IMR-90 (cell line): ENCODE results near the gene ABCB9. TPM values are rescaled to one million over a fixed set of nuclear protein-coding genes. Genes with fewer than 3 reads are reported as not detected.

ENCODE experiments used
- ATAC-seq: fragments of 200-7000 bp; cut with Tn5 transposase; 2 replicates; pipeline ENCODE4 v1.9.1; 2020; ENCODE audit warnings: low read depth, mild to moderate bottlenecking, moderate library complexity
- BruUV-seq: library from RNA; stranded (reverse); fragments of 400-500 nt; replicated peaks from 2 replicates; lab custom pipeline; 2021; lab: Mats Ljungman, UMichigan
- CTCF ChIA-PET: fragments of 300-600 bp; formaldehyde crosslinking; extraction: SDS; loops from one replicate; lab custom pipeline; 2021; ENCODE audit warnings: antibody characterized with exemption; lab: Yijun Ruan, JAX
- POLR2A ChIA-PET: fragments of 300-600 bp; sonication (Branson Sonifier 250); formaldehyde crosslinking; loops from one replicate; lab custom pipeline; 2022; ENCODE audit warnings: antibody characterized with exemption; ENCODE audit not compliant: unreplicated experiment; lab: Charles Lee
- DNase-seq: peaks from one replicate; pipeline ENCODE4 v3.0.0; 2013
- H2AFZ ChIP-seq: replicated peaks from 2 replicates; pipeline ENCODE3; 2013; ENCODE audit warnings: low read length, mild to moderate bottlenecking; ENCODE audit not compliant: poor library complexity
- H2AK5ac ChIP-seq: 2 replicates; pipeline ENCODE4 v1.6.1; 2013; ENCODE audit warnings: low read depth, low read length, inconsistent platforms
- H2AK9ac ChIP-seq: replicated peaks from 2 replicates; pipeline ENCODE3; 2013; ENCODE audit warnings: mild to moderate bottlenecking, low read depth, low read length, moderate library complexity; ENCODE audit not compliant: poor library complexity
- H2BK120ac ChIP-seq: 2 replicates; pipeline ENCODE4 v1.6.1; 2013; ENCODE audit warnings: low read depth, low read length, inconsistent platforms
- H2BK15ac ChIP-seq: 3 replicates; pipeline ENCODE4 v1.6.1; 2013; ENCODE audit warnings: low read depth, low read length, inconsistent platforms
- H2BK20ac ChIP-seq: 2 replicates; pipeline ENCODE4 v1.6.1; 2013; ENCODE audit warnings: low read depth, mild to moderate bottlenecking, inconsistent platforms, low read length, moderate library complexity
- H2BK5ac ChIP-seq: 2 replicates; pipeline ENCODE4 v1.6.1; 2013; ENCODE audit warnings: mild to moderate bottlenecking, low read depth, low read length, inconsistent platforms; ENCODE audit not compliant: poor library complexity, severe bottlenecking
- H3K14ac ChIP-seq: replicated peaks from 2 replicates; pipeline ENCODE4 v1.6.1; 2013; ENCODE audit warnings: low read depth, low read length, inconsistent platforms
- H3K18ac ChIP-seq: 2 replicates; pipeline ENCODE4 v1.6.1; 2013; ENCODE audit warnings: low read depth, low read length, control low read depth
- H3K23ac ChIP-seq: 2 replicates; pipeline ENCODE4 v1.6.1; 2013; ENCODE audit warnings: low read depth, low read length, inconsistent platforms
- H3K27ac ChIP-seq: 2 replicates; pipeline ENCODE4 v1.5.1; 2013; ENCODE audit warnings: mild to moderate bottlenecking, control low read depth, low read length; ENCODE audit not compliant: insufficient read depth
- H3K27me3 ChIP-seq: 2 replicates; pipeline ENCODE4 v1.6.1; 2013; ENCODE audit warnings: low read length; ENCODE audit not compliant: control insufficient read depth, insufficient read depth
- H3K36me3 ChIP-seq: 2 replicates; pipeline ENCODE4 v1.6.1; 2013; ENCODE audit warnings: low read length, mixed read lengths; ENCODE audit not compliant: control insufficient read depth, insufficient read depth
- H3K4ac ChIP-seq: 2 replicates; pipeline ENCODE4 v1.6.1; 2013; ENCODE audit warnings: low read depth, low read length, inconsistent platforms
- H3K4me1 ChIP-seq: 2 replicates; pipeline ENCODE4 v1.6.1; 2013; ENCODE audit warnings: low read length, mixed read lengths; ENCODE audit not compliant: control insufficient read depth, insufficient read depth
- H3K4me2 ChIP-seq: 2 replicates; pipeline ENCODE4 v1.6.1; 2013; ENCODE audit warnings: low read depth, mild to moderate bottlenecking, control low read depth, low read length, moderate library complexity
- H3K4me3 ChIP-seq: 2 replicates; pipeline ENCODE4 v1.5.1; 2013; ENCODE audit warnings: low read depth, mild to moderate bottlenecking, control low read depth, low read length, moderate library complexity; ENCODE audit not compliant: insufficient read depth
- H3K56ac ChIP-seq: 2 replicates; pipeline ENCODE4 v1.6.1; 2013; ENCODE audit warnings: low read length, inconsistent platforms; ENCODE audit not compliant: insufficient read depth; ENCODE audit errors: extremely low read depth
- H3K79me1 ChIP-seq, 2 experiments: 2 replicates each; pipeline ENCODE4 v1.6.1; 2013; ENCODE audit warnings: low read length in 2 of 2, inconsistent platforms in 1 of 2, low read depth in 1 of 2
- H3K9ac ChIP-seq: 2 replicates; pipeline ENCODE4 v1.6.1; 2013; ENCODE audit warnings: low read depth, low read length, control low read depth
- H3K9me1 ChIP-seq: 2 replicates; pipeline ENCODE4 v1.6.1; 2013; ENCODE audit warnings: low read length, inconsistent platforms; ENCODE audit not compliant: insufficient read depth
- H3K9me3 ChIP-seq: 2 replicates; pipeline ENCODE4 v1.6.1; 2013; ENCODE audit warnings: low read length; ENCODE audit not compliant: control insufficient read depth, insufficient read depth
- H4K20me1 ChIP-seq: 2 replicates; pipeline ENCODE4 v1.6.1; 2013; ENCODE audit warnings: low read length, inconsistent platforms; ENCODE audit not compliant: insufficient read depth
- H4K5ac ChIP-seq: 2 replicates; pipeline ENCODE4 v1.6.1; 2013; ENCODE audit warnings: mild to moderate bottlenecking, low read depth, low read length, control low read depth
- H4K8ac ChIP-seq, 2 experiments: 2 replicates each; pipeline ENCODE4 v1.6.1; 2013; ENCODE audit warnings: low read depth in 2 of 2, low read length in 2 of 2, control low read depth in 1 of 2, inconsistent platforms in 1 of 2
- H4K91ac ChIP-seq: 2 replicates; pipeline ENCODE4 v1.6.1; 2013; ENCODE audit warnings: low read depth, low read length, inconsistent platforms; ENCODE audit not compliant: insufficient read depth
- BHLHE40 ChIP-seq: fragments of 150-350 bp; IDR thresholded peaks from 2 replicates; pipeline ENCODE4 v1.6.1; 2016; ENCODE audit warnings: mild to moderate bottlenecking, low read depth, low read length
- MAFK ChIP-seq: IDR thresholded peaks from 2 replicates; pipeline ENCODE4 v1.6.1; 2012; ENCODE audit warnings: low read depth, low read length, improper control_type of control experiment
- WGBS, 2 experiments: methylation state at CpG; one replicate each; pipeline versions ENCODE4 v1.1.5 to v1.1.7; 2013; ENCODE audit warnings: missing lambda C conversion rate in 2 of 2; ENCODE audit not compliant: insufficient read length in 1 of 2; ENCODE audit errors: extremely low coverage in 2 of 2; 5-methylcytosine and 5-hydroxymethylcytosine counted together
- dilution Hi-C: fragments of 300-500 bp; cut with HindIII; formaldehyde crosslinking; loops from one replicate; pipeline ENCODE4 v1.14.3; 2018; ENCODE audit warnings: low sequenced_read_pairs; ENCODE audit not compliant: unreplicated experiment
- in situ Hi-C: fragments of 300-500 bp; cut with MboI; formaldehyde crosslinking; loops from 3 replicates; pipeline ENCODE4 v1.14.3; 2019; ENCODE audit warnings: low sequenced_read_pairs, inconsistent platforms, mixed read lengths
- intact Hi-C: fragments of 100-400 bp; cut with micrococcal nuclease; formaldehyde crosslinking; loops from 2 replicates; pipeline ENCODE4 v1.10.0; 2022
- polyA plus RNA-seq, 3 experiments: library from polyadenylated mRNA; depleted of rRNA; stranded (reverse); fragments of >200 nt; gene quantifications; 2 replicates each; pipeline ENCODE4 v1.2.3, GENCODE V29; 2012; ENCODE audit warnings: low replicate concordance in 1 of 3
- total RNA-seq: library from RNA; depleted of rRNA; stranded (reverse); fragments of >200 nt; gene quantifications from 2 replicates; pipeline ENCODE4 v1.2.3, GENCODE V29; 2012
- TF ChIP-seq, protein P1 (sequence below): fragments of 150-350 bp; IDR thresholded peaks from 2 replicates; pipeline ENCODE4 v1.6.1; 2016; ENCODE audit warnings: low read depth, mild to moderate bottlenecking, low read length, moderate library complexity, borderline replicate concordance

The ABCB9 gene
- total and polyA plus RNA-seq, 2 of the 4 experiments (the other 2 are of a cell fraction): 5.6 to 8.3 TPM

DNA sequence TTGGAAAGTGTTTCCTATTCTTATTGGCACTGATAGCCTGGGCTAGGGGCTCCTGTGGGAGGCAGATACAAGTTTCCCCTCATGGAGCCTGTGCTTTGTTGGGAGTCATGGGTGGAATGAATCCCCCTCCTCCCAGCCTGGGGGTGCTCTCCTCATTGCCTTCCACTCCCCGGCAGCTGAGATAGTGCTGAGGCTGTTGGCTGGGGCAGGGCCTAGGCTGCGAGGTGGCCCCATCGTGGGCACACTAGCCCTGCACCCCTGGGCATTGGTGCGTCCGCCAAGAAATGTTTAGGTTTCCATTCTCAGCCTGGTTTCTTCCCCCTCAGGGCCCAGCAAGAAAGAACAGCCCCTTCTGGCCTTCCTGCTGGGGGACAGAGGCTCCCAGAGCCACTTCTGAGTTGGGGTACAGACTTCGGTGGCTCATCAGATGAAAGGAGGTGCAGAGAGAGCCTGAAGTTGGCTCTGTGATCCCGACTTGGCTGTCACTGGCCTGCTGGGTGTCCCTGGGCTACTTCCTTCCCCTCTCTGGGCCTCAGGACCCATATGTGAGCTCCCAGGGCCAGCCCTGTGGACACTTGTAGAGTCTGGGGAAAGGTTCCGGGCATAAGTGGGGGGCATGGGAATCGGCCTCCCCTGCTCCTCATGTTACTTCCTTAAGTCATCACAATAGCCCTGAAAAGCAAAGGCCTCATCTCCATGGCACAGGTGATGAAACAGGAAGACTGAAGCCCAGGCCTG is 11.6 kb upstream of the ABCB9 start:
- H3K27ac ChIP-seq: no peak overlapping the region
- H3K79me1 ChIP-seq: peaks cover 20 to 74% of the 10 kb centered on the region in 2 experiments
- no peak overlapping the region for H2AK9ac ChIP-seq
- no peak overlapping the region for H4K5ac ChIP-seq
- no peak overlapping the region for H3K9ac ChIP-seq
- no peak overlapping the region for H4K91ac ChIP-seq
- H2BK20ac ChIP-seq: no peak overlapping the region
- BruUV-seq: no TSS peak
- no peak overlapping the region for H3K4me3 ChIP-seq
- no peak overlapping the region for H3K56ac ChIP-seq
- no peak overlapping the region for H3K4me2 ChIP-seq
- no peak overlapping the region for H2AFZ ChIP-seq
- intact Hi-C loops (loop anchor here (10.0 kb wide), 1 partner anchor 407 kb away; the partner anchor contains the start of gene KMT5A), in situ Hi-C loops (no loop called here), dilution Hi-C loops (loop anchor here (25.0 kb wide), 1 partner anchor 259 kb away; the partner anchor contains the start of genes MPHOSPH9 and MTRFR)
- H3K4me1 ChIP-seq: peaks cover 21% of the 10 kb centered on the region
- DNase-seq (no peak), ATAC-seq (no peak)
- H3K18ac ChIP-seq: no peak overlapping the region
- H3K36me3 ChIP-seq: peaks cover 14% of the 10 kb centered on the region
- H2BK5ac ChIP-seq: no peak overlapping the region
- no peak overlapping the region for H4K8ac ChIP-seq
- TF ChIP-seq MAFK (no peak), BHLHE40 (no peak)
- TF ChIP-seq, protein P1, sequence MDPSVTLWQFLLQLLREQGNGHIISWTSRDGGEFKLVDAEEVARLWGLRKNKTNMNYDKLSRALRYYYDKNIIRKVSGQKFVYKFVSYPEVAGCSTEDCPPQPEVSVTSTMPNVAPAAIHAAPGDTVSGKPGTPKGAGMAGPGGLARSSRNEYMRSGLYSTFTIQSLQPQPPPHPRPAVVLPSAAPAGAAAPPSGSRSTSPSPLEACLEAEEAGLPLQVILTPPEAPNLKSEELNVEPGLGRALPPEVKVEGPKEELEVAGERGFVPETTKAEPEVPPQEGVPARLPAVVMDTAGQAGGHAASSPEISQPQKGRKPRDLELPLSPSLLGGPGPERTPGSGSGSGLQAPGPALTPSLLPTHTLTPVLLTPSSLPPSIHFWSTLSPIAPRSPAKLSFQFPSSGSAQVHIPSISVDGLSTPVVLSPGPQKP: no peak
- H3K4ac ChIP-seq: no peak overlapping the region
- H2BK120ac ChIP-seq: no peak overlapping the region
- no peak overlapping the region for H2BK15ac ChIP-seq
- peaks cover 12% of the 10 kb centered on the region; the same call in 1 of the 2 replicates for H3K9me1 ChIP-seq
- ChIA-PET POLR2A (no interaction called here), CTCF (no interaction called here)
- peaks cover 9% of the 10 kb centered on the region for H4K20me1 ChIP-seq
- H2AK5ac ChIP-seq: no peak overlapping the region
- no peak overlapping the region for H3K23ac ChIP-seq
- H3K14ac ChIP-seq: no peak overlapping the region
- H3K27me3 ChIP-seq: no peaks in the 10 kb centered on the region
- WGBS, 2 experiments: 100% methylated on average over 3 of the region's 9 CpGs; no CpG with 5 or more reads in 1 of the 2 experiments
- no peaks in the 10 kb centered on the region for H3K9me3 ChIP-seq
